BJ (cell line): ENCODE data around the gene MOV10. TPM values are rescaled to one million over a fixed set of nuclear protein-coding genes. Genes with fewer than 3 reads are reported as not detected.
A peak's percentile ranks its signal among the peaks of the same experiment; 100 is the strongest.

Source experiments
- CTCF ChIA-PET: fragments of 350-600 bp; formaldehyde crosslinking; extraction: SDS; loops from one replicate; lab custom pipeline; 2021; ENCODE audit warnings: antibody characterized with exemption, inconsistent platforms; lab: Yijun Ruan, JAX
- POLR2A ChIA-PET: fragments of 300-600 bp; sonication (Branson Sonifier 250); formaldehyde crosslinking; extraction: SDS; loops from one replicate; lab custom pipeline; 2021; ENCODE audit warnings: antibody characterized with exemption; lab: Charles Lee
- DNase-seq: peaks from one replicate; pipeline ENCODE4 v3.0.0-alpha.2; 2011; ENCODE audit warnings: low read depth
- H3K27me3 ChIP-seq: 2 replicates; pipeline ENCODE4 v1.6.0; 2011; ENCODE audit warnings: low read length; ENCODE audit not compliant: control insufficient read depth, insufficient read depth
- H3K36me3 ChIP-seq: 2 replicates; pipeline ENCODE4 v1.5.1; 2011; ENCODE audit warnings: low read length; ENCODE audit not compliant: control insufficient read depth, insufficient read depth
- H3K4me3 ChIP-seq: 2 replicates; pipeline ENCODE4 v1.5.1; 2011; ENCODE audit warnings: low read depth, mild to moderate bottlenecking, control low read depth, low read length
- polyA minus RNA-seq: library from RNA; depleted of rRNA, polyadenylated mRNA; stranded (reverse); fragments of >200 nt; gene quantifications from 2 replicates; pipeline ENCODE4 v1.2.3, GENCODE V29; 2011; rRNA and poly(A)+ RNA removed
- polyA plus RNA-seq: library from polyadenylated mRNA; depleted of rRNA; stranded (reverse); fragments of >200 nt; gene quantifications from 2 replicates; pipeline ENCODE4 v1.2.3, GENCODE V29; 2011; rRNA removed
- TF ChIP-seq, protein P1 (sequence below): IDR thresholded peaks from 2 replicates; pipeline ENCODE4 v1.5.1; 2011; ENCODE audit warnings: low read depth, mild to moderate bottlenecking, control low read depth, inconsistent platforms, low read length, moderate library complexity; ENCODE audit not compliant: insufficient read depth

Gene MOV10, protein sequence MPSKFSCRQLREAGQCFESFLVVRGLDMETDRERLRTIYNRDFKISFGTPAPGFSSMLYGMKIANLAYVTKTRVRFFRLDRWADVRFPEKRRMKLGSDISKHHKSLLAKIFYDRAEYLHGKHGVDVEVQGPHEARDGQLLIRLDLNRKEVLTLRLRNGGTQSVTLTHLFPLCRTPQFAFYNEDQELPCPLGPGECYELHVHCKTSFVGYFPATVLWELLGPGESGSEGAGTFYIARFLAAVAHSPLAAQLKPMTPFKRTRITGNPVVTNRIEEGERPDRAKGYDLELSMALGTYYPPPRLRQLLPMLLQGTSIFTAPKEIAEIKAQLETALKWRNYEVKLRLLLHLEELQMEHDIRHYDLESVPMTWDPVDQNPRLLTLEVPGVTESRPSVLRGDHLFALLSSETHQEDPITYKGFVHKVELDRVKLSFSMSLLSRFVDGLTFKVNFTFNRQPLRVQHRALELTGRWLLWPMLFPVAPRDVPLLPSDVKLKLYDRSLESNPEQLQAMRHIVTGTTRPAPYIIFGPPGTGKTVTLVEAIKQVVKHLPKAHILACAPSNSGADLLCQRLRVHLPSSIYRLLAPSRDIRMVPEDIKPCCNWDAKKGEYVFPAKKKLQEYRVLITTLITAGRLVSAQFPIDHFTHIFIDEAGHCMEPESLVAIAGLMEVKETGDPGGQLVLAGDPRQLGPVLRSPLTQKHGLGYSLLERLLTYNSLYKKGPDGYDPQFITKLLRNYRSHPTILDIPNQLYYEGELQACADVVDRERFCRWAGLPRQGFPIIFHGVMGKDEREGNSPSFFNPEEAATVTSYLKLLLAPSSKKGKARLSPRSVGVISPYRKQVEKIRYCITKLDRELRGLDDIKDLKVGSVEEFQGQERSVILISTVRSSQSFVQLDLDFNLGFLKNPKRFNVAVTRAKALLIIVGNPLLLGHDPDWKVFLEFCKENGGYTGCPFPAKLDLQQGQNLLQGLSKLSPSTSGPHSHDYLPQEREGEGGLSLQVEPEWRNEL
- polyA plus RNA-seq (48.9 and 93.7 TPM in 2 replicates), polyA minus RNA-seq (61.1 and 90.9 TPM in 2 replicates)

DNA sequence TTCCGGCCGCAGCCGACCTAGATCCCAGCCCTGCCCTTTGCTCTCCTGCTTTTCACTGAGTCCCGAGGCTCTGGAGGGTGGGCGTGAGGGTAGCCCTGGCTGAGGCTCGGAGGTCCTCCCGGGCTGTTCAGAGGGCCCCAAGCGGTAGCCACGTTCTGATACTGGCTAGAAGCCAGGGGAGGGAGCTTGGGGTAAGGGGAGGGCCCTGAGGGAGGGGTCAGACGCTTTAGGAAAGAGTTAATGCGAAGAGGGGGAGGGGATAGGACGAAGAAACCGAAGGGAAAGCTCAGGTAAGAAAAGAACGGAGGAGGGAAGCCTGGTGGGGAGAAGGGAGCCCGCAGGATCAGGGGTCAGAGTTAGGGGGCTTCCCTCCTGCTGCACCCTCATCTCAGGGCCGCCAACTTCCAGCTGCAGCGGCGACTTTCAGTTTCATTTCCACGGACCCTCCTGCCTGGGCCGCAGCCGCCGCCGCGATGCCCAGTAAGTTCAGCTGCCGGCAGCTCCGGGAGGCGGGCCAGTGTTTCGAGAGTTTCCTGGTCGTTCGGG lies at the start of gene MOV10:
TSS of gene MOV10 (plus strand) at position 220 of the 546 bp plus-strand sequence. CDS start at position 474, 254 bp downstream.
- TF ChIP-seq, protein P1, sequence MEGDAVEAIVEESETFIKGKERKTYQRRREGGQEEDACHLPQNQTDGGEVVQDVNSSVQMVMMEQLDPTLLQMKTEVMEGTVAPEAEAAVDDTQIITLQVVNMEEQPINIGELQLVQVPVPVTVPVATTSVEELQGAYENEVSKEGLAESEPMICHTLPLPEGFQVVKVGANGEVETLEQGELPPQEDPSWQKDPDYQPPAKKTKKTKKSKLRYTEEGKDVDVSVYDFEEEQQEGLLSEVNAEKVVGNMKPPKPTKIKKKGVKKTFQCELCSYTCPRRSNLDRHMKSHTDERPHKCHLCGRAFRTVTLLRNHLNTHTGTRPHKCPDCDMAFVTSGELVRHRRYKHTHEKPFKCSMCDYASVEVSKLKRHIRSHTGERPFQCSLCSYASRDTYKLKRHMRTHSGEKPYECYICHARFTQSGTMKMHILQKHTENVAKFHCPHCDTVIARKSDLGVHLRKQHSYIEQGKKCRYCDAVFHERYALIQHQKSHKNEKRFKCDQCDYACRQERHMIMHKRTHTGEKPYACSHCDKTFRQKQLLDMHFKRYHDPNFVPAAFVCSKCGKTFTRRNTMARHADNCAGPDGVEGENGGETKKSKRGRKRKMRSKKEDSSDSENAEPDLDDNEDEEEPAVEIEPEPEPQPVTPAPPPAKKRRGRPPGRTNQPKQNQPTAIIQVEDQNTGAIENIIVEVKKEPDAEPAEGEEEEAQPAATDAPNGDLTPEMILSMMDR, result no peak
- peak within 1 kb of the TSS; percentile 54 for H3K4me3 ChIP-seq
- H3K27me3 ChIP-seq, result no peaks in the 10 kb centered on the region
- ChIA-PET CTCF (interaction anchor here (0.6 to 4.9 kb wide), 15 partner anchors 12 to 284 kb away, joined by 3 to 46 read pairs (median 5); partner anchors contain the start of gene PPM1J), POLR2A (interaction anchor here (0.6 kb wide), 1 partner anchor 29 kb away, joined by 4 read pairs; no protein-coding TSS in a partner anchor)
- peaks cover 5% of the 10 kb centered on the region for H3K36me3 ChIP-seq
- DNase-seq, result no peak

DNA sequence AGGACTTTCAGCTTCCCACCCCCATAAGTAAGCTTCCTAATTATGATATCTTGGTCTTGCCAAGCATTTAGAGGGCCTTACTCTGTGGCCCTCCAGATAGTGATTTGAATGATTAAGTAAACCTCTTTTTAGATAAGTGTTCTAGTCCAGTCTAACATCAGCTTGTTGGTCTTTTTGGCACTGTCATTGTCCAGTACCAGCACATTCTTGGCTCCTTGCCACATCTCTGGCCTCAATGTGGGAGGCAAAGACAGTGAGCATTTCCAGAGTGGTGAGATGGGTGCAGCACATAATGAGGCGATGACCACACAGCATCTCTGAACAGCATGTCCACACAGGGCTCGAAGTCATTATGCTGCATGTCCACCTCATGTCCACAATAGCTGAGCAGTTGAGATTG lies 48.8 kb upstream of the MOV10 start:
- no peak for DNase-seq
- TF ChIP-seq, protein P1, result no peak
- no peaks in the 10 kb centered on the region for H3K27me3 ChIP-seq
- POLR2A ChIA-PET, result interaction anchor here (0.7 kb wide), 1 partner anchor 311 kb away, joined by 7 read pairs; no protein-coding TSS in a partner anchor
- no peak overlapping the region for H3K4me3 ChIP-seq
- peaks cover 3% of the 10 kb centered on the region; the same call in 1 of the 2 replicates for H3K36me3 ChIP-seq
- CTCF ChIA-PET, result interaction anchor here (1.3 kb wide), 1 partner anchor 25 kb away, joined by 5 read pairs; no protein-coding TSS in a partner anchor

DNA sequence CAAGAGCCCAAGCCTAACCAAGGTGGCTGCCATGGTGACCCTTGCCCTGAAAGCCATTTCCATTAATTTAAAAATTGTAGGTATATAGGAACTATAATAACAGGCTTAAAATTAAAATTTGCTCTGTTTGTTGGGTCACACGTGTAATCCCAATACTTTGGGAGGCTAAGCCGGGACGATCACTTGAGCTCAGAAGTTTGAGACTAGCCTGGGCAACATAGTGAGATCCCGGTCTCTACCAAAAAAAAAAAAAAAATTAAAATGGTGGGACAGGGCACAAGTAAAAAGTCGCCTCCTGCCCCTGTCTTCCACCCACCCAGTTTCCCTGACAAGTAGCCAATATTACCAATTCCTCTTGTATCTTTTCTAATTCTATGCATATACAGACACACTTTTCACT lies 48.3 kb upstream of the MOV10 start:
- ChIA-PET CTCF (interaction anchor here (1.3 kb wide), 1 partner anchor 24 kb away, joined by 5 read pairs; no protein-coding TSS in a partner anchor), POLR2A (interaction anchor here (0.7 kb wide), 1 partner anchor 310 kb away, joined by 7 read pairs; no protein-coding TSS in a partner anchor)
- no peaks in the 10 kb centered on the region for H3K27me3 ChIP-seq
- peaks cover 3% of the 10 kb centered on the region; the same call in 1 of the 2 replicates for H3K36me3 ChIP-seq
- no peak overlapping the region for H3K4me3 ChIP-seq
- TF ChIP-seq, protein P1, result no peak
- no peak for DNase-seq

DNA sequence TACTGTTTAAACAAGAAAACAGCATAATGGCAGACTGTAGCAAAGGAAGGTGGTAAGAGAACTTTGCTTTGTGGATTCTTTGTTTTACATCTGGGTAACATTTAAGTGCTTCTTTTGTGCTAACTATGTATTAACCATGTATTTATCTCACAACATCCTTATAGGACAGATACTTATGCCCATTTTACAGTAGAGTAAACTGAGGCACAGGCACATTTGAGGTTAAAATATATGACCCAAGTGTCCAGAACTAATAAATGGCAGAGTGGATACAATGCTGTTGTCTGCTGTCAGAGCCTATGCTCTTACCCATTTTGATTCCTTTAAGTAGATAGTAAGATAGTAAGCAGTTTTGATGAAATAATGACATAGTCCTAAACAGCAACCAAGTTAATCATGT lies 47.6 kb upstream of the MOV10 start:
- TF ChIP-seq, protein P1, result no peak
- no peak for DNase-seq
- H3K4me3 ChIP-seq, result no peak overlapping the region
- H3K27me3 ChIP-seq, result no peaks in the 10 kb centered on the region
- ChIA-PET POLR2A (no interaction called here), CTCF (no interaction called here)
- peaks cover 3% of the 10 kb centered on the region; the same call in 1 of the 2 replicates for H3K36me3 ChIP-seq
